Kidney capillary endothelial cell (primary cell): Measurements from ENCODE around the gene CDK11B.
"Not testable (repeated sequence)": the region's sequence is repeated elsewhere in the genome, so short reads cannot be mapped to it uniquely, and the experiment has no call there.

Source experiments
- DNase-seq: peaks from one replicate; pipeline ENCODE4 v3.0.0-alpha.2; 2018; ENCODE audit warnings: low spot score

CDK11B gene

DNA sequence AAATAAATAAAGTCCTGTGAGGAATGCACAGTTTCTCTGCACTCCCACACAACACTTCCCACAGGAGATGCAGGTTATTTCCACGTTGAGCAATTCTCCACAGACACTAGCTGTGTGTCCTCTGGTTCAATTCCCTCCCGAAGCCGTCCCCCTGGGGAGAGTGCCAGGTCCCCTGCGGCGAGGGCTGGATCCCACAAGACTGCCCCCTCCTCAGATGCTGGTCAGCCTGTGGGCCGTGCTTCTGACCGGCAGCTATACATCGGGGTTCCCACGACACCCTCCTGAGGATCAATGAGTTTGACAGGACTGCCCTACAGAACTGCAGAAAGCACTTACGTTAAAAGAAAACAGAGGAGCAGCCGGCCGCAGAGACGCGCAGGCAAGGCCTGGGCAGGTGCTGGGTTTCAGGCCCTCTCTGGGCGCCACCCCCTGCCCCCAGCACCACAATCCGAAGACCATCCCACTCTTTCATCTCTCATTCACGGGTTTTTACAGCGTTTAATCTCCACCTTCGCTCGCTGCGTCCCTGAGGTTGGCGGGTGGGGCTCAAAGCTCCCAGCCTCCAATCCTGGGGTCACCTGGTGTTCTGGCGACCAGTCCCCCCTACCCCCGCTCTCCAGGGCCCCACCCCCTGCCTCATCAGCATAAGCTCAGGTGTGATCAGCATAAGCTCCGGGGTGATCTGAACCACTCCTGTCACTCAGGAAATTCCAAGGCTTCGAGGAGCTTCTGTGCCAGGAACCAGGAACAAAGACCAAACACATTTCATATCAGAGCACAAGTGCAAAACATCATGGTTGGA lies 24.5 kb upstream of the CDK11B start:
- no peak for DNase-seq

DNA sequence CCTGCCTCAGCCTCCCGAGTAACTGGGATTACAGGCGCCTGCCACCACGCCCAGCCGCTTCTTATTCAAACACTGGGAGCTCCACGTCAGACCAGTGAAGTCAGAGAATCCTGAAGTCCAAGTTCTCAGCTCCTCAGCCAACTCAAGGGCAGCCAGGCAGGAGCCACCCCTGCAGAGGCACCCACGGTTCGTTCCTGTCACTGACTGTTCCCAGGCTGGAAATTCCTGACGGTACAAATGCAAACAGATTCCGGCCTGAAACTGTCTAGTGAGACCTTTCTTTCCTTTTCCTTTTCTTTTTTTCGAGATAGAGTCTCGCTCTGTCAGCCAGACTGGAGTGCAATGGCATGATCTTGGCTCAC lies 22.1 kb upstream of the CDK11B start:
- DNase-seq: no peak

DNA sequence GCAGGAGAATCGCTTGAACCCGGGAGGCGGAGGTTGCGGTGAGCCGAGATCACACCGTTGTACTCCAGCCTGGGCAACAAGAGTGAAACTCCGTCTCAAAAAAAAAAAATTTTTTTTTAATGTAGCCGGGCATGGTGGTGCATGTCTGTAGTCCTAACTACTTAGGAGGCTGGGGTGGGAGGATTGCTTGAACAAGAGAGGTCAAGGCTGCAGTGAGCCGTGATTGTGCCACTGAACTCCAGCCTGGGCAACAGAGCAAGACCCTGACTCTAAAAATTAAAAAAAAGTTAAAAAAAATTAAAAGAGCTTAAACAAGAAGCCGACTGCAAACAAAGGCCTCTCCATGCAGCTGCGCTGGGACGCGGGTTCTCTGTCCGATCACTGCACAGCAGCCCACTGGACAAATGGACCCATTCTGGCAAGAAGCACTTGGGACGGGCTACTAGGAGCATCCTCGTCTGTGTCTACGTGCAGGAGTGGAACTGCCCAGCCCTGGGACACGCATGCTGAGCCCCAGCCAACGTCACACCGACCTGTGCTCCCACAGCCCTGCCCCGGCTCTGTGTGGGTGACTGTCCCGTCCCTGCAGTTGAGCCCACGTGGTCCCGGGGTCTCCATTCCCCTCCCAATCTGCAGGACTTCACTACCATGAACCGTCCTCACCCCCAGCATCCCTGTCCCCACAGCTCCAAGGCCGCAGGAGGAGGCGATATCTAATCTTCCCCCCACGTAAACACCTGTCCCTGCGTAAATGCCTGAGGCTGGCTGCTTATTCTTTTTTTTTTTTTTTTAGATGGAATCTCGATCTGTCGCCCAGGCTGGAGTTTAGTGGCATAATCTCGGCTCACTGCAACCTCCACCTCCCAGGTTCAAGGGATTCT lies 21.5 kb upstream of the CDK11B start:
- DNase-seq: no peak

DNA sequence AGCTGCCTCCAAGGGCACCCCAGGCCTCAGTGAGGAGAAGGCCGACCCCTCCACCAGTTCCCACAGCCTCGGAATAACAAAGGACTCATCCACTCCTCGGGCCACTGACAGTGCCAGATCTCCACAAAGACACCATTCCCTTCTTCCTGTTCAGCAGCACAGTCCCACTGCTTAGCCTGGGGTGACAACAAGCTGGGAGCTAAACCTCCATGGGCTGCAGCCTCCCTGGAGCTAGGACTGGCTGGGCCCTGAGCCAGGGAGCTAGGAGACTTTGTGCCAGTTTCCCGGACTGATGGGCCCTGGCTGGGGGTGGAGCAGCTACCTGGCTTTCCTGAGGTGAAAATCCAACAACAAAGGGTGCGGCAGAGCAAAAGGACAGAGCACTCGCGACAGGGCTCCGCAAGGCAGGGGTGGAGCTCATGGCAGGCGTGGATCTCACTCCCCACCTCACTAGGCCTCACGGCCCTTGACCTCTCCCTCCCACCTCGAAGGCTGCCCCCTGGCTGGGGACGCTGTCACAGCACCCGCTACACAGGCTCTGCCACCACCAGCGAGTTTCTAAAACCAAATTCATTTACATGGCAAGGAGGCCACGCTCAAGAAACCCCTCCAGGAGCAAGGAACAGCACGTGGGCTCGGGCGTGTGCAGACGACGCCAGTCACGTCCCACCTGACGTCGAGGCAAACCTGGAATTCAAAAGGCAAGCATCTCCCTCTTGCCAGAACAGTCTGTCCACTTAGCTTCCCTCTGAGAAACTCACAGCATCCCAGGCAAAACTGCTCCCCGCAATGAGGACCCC lies 20.0 kb upstream of the CDK11B start:
- DNase-seq: peak; percentile 19

DNA sequence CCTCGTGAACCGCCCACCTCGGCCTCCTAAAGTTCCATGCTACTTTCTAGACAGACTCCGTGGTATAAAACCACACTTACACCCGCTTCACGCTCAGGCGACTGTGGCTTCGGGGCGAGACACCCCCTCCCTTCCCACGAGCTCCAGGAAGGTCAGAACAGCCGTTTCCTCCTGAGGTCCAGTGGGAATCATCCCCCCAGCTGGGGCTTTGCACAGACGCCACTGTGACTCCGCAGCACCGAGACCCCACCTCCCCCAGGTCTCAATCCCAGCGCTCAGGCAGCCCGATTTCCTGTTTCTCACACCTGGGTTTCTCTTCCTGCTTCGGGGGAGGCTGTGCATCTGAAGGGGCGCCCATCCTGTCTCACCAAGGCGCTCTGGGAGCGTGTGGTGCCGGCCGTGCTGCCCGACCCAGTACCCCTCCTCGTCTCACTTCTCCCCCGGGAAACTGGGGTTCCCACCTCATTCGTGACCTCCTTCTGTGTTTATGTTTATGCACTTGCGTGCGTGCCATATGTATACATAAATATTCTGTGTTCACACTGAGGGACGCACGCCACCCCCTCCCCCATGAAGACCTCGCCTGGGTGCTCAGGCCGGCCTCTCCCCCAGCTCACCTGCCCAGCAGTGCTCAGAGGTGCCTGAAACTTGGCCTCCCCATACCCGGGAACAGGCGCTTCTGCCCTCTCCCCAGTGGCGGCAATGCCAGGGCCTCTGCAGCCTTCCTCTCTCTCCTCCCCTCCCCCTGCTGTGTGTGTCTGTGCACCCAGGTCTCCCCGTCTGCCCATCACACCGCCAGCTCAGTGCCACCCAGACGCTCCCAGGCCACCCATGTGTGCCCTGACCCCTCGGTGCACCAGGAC lies 19.1 kb upstream of the CDK11B start:
- peak; percentile 68 for DNase-seq

DNA sequence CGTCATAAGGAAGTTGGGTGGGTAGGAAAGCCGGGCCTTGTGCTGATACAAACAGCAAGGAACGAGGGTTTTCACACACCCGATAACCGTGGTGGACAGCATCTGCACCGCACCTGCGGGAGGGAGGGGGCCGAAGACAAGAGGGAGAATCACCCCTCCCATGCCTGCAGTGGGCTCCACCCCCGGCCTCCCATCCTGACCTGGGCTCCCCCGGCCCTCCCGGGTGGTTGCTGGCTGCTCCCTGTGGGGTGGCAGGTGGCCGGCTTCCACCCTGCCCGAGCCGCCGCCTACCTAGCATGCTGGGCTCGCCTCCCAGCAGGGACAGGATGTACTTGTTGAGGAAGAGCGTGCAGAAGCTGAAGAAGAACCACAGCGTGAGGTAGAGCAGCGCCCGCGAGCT lies 17.3 kb upstream of the CDK11B start:
- not testable (repeated sequence) for DNase-seq

DNA sequence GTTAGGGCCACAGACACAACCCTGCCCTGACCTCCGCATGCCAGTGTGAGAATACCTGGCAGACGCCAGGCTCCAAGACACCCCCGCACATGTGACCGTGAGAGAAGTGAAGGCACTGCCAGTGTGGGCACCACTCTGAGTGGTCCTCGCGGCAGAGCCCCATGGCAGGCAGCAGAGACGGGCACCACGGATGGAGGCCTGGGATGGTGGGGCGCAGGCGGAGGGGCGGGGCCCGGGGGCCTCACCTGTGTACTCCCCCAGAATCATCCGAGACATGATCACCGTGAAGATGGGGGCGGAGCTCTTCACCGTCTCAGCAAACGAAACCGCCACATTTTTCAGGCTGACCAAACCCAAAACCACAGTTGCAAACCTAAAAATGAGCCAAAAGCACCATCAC lies 16.4 kb upstream of the CDK11B start:
- not testable (repeated sequence) for DNase-seq

DNA sequence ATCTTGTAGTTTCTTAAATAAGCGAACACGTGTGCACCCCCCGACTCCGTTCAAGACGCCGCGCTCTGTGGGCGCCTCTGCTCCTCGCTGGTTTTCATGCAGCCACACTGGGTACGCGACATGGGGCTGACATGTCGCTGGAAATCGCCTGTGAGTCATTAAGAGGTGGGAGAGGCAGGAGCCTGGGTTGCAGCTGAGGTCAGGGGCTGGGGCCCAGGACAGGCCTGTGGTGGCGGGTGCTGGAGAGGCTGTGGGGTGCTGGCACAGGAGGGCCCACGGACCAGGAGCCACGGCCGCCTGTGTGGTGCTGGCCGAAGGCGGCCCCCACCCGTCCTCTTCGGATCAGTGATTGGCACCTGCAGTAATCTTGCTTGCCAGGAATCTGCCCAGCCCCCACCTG lies 16.0 kb upstream of the CDK11B start:
- not testable (repeated sequence) for DNase-seq

DNA sequence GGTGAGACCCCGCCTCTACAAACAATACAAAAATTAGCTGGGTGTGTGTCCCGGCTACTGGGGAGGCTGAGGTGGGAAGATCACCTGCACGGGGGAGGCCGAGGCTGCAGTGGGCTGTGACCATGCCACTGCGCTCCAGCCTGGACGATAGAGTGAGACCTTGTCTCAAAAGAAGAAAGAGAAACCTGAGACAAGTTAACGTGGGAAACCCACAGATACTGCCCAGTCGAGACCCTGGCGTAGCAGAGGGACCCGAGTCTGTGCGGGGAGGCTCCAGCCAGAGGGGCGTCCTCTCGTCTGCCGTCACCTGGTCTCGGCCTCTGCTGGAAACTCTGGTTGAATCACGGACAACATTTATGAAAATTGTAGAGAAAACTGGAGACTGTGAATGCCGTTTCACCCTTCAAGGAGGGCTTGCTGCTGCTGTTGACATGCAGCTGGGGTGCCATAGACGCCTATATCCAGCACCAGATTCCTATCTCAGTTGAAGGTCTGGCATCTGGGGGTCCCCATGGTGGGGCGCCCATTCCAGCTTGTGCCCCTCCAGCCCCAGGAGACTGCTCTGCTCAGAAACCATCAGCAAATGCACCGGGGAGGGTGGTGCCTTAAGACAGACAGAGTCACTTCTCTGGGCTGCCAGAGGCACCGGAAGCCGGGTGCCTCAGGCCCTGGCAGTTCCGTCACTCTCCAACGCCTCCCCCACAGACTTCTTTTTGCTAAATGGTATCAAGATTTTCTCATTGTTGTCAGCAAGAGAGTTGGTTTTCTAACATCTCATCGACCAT lies 13.6 kb upstream of the CDK11B start:
- DNase-seq: no peak

DNA sequence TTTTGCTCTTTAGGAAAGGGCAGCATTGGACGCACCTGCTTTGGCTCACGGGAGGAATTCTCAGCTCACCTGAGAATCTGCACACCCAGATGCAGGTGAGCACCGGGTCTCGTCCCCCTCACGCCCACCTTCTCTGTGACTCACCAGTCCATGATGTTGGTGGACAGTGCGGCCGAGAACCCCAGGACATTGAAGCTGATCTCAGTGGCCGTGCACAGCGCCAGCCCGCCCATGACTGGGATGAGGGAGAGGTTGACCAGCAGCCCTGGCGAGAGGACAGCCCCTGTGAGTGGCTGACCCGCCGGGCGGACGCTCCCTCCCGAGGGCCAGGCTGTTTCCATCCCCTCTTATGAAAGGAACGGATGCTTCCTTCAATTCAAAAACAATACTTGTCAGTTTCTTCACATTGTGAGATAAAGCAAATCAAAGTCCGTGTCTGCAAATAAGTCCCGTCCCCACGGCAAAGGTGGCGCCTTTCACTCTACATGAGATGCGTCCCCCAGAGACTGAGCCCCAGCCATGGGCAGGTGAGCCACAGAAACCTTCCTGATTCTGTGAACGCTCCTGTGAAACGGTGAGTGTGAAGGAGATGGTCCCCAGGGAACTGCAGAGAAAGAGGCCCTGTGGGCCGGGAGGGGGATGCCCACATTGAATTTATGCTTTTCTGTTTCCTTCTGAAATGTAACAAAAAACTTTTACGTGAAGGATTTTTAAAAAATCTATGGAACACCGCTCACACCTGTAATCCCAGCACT lies 12.7 kb upstream of the CDK11B start:
- DNase-seq: no peak

DNA sequence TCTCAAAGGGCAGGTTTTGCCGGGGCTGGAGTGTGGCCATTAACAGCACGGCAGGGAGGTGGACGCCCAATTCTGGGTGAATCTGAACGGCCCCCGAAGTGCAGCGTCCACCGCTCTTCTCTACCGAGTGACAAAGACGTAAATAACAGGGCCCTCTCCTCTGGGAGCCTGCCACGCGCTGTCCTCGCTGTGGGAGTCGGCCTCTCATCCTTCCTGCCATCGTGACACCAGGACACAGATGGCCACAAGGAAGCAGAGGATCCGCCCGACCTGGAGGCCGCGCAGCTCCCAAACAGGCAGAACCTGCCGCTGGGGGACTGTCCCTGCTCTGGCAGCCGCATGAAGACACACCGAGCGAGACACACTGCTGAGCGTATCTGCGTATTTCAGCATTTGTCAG lies 12.1 kb upstream of the CDK11B start:
- DNase-seq: no peak

DNA sequence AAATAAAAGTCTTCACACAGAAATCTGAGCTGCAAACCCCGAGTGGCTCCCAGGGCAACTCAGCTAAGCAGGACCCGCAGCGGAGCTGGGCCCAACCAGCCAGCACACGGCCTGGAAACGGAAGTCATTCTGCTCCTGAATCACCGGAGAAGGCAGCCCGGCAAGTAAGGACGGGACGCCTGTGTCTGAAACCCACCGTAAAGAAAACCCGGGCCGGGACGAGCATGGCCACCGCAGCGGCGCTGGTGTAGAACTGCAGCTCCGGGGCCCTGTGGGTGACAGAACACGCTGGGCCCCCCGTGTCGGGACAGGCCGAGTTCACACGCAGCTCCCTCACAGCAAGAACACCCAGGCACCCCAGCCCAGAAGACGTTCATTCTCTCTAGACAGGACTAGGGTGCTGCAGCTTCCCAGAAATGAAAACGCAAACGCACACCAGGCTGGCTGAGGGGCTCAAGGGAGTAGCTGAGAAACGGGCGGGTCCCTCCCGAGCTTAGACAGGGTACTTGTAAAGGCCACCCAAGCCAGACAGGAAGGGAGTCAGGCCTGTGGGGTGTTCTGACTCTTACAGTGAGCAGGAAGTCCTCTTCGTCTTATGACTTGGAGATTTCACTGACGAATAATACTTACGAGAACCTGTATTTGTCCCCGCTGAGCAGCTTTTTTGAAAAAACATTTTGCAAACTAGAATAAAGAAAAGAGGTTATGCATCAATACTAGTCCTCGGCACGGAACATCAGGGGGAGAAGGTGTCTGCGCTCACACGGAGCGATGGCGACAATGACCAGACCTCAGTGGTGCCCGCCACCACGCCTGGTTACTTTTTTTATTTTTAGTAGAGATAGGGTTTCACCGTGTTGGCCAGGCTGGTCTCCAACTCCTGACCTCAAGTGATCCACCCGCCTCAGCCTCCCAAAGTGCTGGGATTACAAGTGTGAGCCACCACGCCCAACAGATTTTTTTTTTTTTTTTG lies 10.9 kb upstream of the CDK11B start:
- DNase-seq: peak; percentile 33

DNA sequence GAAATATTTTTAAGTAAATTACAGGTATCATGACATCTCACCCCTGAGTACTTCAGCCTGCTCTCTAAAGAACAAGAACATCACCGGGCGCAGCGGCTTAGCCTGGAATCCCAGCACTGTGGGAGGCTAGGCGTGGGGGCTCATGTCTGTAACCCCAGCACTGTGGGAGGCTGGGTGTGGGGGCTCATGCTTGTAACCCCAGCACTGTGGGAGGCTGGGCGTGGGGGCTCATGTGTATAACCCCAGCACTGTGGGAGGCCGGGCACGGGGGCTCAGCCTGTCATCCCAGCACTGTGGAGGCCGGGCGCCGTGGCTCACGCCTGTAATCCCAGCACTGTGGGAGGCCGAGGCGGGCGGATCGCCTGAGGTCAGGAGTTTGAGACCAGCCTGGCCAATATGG lies 7.7 kb upstream of the CDK11B start:
- DNase-seq: no peak

DNA sequence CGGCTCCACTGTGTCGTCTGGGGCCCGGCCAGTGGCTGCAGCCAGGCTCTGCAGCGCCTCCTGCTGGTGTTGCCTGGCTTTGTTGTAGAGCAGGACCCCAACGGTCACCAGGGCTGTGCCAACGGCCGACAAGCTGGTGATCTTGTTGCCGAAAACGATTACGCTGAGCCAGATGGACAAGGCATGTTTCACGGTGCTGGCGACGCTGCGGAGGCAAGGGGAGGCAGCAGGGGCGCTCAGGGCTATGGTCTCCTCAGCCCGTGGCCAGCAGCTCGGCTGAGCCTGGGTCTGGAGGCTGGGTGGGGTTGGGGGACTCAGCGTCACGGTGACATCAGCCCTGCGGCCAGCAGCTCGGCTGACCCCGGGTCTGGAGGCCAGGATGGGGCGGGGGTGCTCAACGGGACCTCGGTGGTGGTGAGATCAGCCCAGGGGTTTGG lies 7.0 kb upstream of the CDK11B start:
- peak; percentile 30 for DNase-seq

DNA sequence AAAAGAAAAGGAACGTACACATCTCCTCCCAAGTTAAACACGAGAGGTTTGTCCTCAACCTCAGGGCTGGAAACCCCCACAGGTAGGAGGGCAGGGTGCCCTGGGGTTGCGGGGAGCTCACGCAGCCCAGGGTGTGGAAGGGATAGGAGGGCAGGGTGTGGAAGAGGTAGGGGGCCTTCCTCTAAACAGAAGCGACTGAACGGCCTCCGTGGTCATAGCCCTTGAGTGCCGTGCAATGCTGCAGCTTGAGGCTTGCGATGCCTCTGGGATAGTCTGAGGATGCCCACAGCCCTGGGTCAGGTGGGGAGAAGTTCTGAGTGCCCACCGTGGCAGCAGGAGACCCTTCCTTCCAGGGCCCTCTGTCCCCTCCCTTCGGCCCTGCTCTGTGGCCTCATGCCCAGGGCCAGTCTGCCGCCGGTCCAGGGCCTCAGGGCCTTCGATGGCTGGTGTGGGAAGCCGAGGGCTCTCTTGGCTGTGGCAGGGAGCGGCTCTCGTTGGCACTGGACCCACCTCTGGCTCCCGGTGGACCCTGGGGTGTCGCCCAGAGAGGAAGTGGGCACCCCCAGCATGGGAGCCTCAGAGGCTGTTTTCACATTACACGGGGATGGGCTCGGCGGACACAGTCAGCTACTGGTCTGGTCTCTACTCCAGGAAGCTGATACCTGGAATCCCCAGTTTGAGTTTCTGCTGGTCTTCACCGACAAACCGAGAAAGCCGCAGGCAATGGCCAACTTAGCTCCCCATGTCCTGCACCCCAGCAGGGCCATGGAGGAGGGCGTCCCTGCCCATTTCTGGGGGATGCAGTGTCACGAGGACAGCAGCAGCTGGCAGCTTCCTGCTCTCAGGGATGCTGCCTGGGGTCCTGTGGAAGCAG lies 6.4 kb upstream of the CDK11B start:
- no peak for DNase-seq

DNA sequence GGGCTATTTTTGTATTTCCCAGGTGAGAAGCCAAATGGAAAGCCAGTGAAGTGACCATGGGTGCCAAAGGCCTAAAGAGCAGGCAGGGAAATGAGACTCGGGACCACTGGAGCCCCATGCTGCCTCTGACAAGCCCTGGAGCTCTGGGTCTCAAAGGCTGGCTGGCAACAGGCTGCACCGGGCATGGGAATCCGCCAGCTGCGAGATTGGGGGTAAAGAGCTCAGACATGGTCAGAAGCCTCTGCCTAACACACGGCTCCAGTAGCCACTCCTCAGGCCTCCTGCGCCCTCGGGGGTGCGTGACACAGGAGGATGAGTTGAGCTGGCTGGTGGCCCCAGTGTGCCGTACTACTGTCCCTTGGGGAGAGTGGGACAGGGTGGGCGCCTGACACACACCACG lies 5.5 kb upstream of the CDK11B start:
- not testable (repeated sequence) for DNase-seq

DNA sequence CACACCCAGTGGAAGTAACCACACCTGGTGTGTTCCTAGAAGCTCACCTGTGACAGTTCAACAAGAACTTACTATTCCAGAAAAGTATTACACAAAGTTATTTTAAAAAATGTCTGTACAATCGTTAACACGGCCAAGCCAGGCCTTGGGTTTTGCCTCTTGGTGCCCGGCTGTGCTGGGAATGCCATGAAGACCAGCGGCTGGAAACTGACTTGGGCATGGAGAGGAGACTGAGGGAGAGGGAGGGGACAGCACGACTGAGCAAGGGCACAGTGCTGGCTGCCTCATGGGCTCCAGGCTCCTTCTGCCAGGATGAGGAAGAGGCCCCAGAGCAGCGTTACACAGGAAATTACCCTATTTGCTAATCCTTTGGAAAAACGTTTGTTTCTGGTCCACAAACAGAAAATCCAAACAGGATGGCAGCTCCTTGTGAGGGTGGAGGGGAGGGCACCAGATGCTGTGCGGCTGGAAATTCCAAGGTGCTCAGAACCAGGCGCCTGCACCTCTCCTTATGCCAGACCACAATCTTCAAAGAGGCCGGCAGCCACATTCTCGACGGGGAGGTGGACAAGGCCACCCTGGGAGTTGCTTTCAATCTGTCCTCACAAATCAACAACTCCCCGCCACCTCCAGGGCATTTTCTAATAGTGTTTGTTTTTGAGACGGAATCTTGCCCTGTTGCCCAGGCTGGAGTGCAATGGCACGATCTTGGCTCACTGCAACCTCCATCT lies 4.2 kb upstream of the CDK11B start:
- DNase-seq: not testable (repeated sequence)
